ENCODE measurements around the gene SPDYE2.
A peak's percentile ranks its signal among the peaks of the same experiment; 100 is the strongest.
"Not testable (repeated sequence)": the region's sequence is repeated elsewhere in the genome, so short reads cannot be mapped to it uniquely, and the experiment has no call there.

The SPDYE2 gene

GRCh38 chr7:102550808-102551422 lies at the start of gene SPDYE2:
Gene SPDYE2 (plus strand): TSS chr7:102551226. CDS start chr7:102553256, 2,030 bp downstream.
- not testable (repeated sequence) for DNase-seq (ENCODE audit: low spot score)

- not testable (repeated sequence) for DNase-seq (ENCODE audit: low spot score)
Measured at GRCh38 chr7:102503141-102503540, 47.9 kb upstream of the SPDYE2 start.

GRCh38 chr7:102505298-102506185 lies 45.5 kb upstream of the SPDYE2 start:
- DNase-seq (ENCODE audit: low spot score), result not testable (repeated sequence)

GRCh38 chr7:102507410-102508088 lies 43.5 kb upstream of the SPDYE2 start:
- DNase-seq (ENCODE audit: low spot score), result not testable (repeated sequence)

- DNase-seq (ENCODE audit: low spot score), result not testable (repeated sequence)
Measured at GRCh38 chr7:102510575-102510974, 40.5 kb upstream of the SPDYE2 start.

GRCh38 chr7:102511860-102512522 lies 39.0 kb upstream of the SPDYE2 start:
- DNase-seq (ENCODE audit: low spot score), result not testable (repeated sequence)

GRCh38 chr7:102512642-102513221 lies 38.3 kb upstream of the SPDYE2 start:
- DNase-seq (ENCODE audit: low spot score), result peak; percentile 1

- not testable (repeated sequence) for DNase-seq (ENCODE audit: low spot score)
Measured at GRCh38 chr7:102514881-102515721, 35.9 kb upstream of the SPDYE2 start.

GRCh38 chr7:102515889-102516288 lies 35.1 kb upstream of the SPDYE2 start:
- DNase-seq (ENCODE audit: low spot score), result not testable (repeated sequence)

- DNase-seq (ENCODE audit: low spot score), result not testable (repeated sequence)
Measured at GRCh38 chr7:102516951-102517350, 34.1 kb upstream of the SPDYE2 start.

- not testable (repeated sequence) for DNase-seq (ENCODE audit: low spot score)
Measured at GRCh38 chr7:102517550-102518147, 33.4 kb upstream of the SPDYE2 start, which contains the start of gene RASA4B. Gene RASA4B (minus strand): TSS chr7:102517777. CDS start chr7:102517710, 67 bp downstream.

- not testable (repeated sequence) for DNase-seq (ENCODE audit: low spot score)
Measured at GRCh38 chr7:102520797-102521196, 30.2 kb upstream of the SPDYE2 start.

GRCh38 chr7:102524803-102525202 lies 26.2 kb upstream of the SPDYE2 start:
- DNase-seq (ENCODE audit: low spot score), result not testable (repeated sequence)

GRCh38 chr7:102527182-102527581 lies 23.8 kb upstream of the SPDYE2 start:
- not testable (repeated sequence) for DNase-seq (ENCODE audit: low spot score)

- not testable (repeated sequence) for DNase-seq (ENCODE audit: low spot score)
Measured at GRCh38 chr7:102527822-102528793, 22.9 kb upstream of the SPDYE2 start.

- DNase-seq (ENCODE audit: low spot score), result not testable (repeated sequence)
Measured at GRCh38 chr7:102531583-102531982, 19.4 kb upstream of the SPDYE2 start.

- not testable (repeated sequence) for DNase-seq (ENCODE audit: low spot score)
Measured at GRCh38 chr7:102532127-102532526, 18.9 kb upstream of the SPDYE2 start.

- not testable (repeated sequence) for DNase-seq (ENCODE audit: low spot score)
Measured at GRCh38 chr7:102535062-102535615, 15.9 kb upstream of the SPDYE2 start.

Data from hematopoietic multipotent progenitor cell treated with erythropoietin and hydrocortisone succinate and interleukin-3 and kit ligand, for 17 days (in vitro differentiated cells).